HG03064 (cell line): ENCODE data around the gene PRKN.
"Not testable (repeated sequence)": the region's sequence is repeated elsewhere in the genome, so short reads cannot be mapped to it uniquely, and the experiment has no call there.

Experiments used
- ATAC-seq: cut with Tn5 transposase; IDR thresholded peaks from one replicate; pipeline ENCODE4 v1.9.1; 2021; ENCODE audit warnings: low read depth; ENCODE audit not compliant: unreplicated experiment

PRKN gene

DNA sequence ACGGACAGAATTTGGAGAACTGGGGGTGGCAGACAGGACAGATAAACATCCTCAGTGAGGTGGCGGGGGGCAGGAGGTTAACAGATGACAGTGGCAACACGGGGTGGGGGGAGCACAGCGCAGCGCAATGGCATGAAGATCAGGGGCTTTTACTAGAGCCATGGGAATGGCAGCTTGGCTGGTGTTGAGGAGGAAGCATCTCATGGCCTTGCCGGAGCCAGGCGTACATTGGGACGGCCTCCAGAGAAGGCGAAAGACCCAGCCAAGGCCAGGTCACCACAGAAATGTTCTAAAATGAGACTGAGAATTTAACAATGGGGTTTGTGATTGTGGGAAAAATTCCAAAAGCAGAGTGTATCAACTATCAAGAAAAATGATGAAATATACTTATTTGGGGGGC, 173.0 kb downstream of the PRKN start:
- ATAC-seq = no peak

DNA sequence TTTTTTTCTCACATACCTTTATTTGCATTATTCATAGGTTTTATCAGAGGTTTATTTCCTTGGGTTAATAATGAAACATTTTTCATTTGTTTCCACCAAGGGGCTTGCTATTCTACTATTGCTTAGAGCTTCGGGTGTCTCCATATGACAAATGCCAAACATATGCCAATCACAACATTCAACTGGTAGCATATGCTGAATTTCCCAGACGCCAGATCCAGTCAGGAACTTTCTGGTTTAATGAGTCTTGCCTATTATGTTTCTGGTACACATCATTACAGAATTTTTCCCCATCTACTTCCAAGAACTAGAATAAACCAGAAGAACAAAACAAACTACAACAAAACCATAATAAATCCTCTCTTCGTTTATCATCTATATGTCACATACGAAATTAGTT, 180.7 kb downstream of the PRKN start:
- ATAC-seq = no peak

DNA sequence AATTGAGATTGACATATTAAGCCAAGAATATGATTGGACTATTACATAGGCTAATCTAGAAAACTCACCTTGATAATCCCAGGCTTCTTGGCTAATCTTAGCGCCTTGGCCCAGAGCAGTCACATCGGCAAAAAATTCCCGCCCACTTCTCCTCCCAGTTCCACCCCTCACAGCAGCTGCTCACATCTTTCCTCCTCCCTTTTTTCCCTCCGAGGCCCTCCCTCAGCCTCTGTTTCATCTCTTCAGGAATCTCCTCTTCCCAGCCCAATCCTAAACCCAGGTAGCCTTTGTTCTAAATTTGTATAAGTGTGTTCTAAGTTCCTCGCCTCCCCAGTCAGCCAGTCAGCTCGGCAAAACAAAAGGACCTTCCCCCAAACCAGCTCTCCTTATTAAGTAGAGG, 184.3 kb downstream of the PRKN start:
- ATAC-seq = no peak

DNA sequence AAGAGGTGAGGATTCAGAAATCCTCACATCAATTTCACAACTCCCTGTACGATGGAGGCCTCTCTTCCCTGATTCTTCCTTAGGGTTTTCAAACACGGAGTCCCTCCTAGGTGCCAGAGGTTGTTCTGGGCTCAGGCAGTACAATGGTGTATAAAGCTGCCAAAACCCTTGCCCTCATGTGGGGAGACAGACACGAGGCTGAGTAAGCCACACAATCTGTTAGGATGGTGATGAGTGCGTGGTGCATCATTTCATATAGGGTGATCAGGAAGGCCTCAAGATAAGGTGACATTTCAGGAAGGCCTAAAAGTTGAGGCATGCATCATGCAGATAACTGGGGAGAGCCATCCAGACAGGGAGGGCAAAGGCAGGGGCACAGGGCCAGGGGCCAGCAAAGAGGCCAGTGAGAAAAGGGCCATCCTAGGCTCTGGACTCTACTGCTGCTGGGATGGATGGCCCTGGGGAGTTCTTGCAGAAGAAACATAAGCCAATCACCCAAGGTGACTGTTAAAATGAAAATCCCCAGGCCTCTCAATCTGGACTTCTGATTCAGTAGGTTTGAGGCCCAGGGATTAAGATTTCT, 186.5 kb downstream of the PRKN start:
- ATAC-seq = no peak

DNA sequence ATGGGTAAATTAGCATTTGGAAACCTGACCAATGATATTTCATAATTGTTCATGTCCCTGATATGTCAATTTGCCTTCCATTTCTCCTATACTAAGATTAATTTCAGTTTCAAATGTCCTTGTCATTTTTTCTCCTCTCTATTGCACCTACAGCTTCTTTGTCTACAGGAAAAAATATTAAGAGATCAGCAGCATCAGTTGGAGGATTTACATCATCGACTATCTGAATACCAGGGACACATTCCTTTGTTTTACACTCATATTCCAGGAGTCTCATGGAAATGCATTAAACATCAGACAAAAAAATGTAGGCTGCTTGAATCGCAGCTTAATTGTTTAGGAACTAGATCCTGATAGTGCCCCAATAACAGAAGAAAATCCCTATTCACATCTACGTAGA, 188.2 kb downstream of the PRKN start:
- no peak for ATAC-seq

DNA sequence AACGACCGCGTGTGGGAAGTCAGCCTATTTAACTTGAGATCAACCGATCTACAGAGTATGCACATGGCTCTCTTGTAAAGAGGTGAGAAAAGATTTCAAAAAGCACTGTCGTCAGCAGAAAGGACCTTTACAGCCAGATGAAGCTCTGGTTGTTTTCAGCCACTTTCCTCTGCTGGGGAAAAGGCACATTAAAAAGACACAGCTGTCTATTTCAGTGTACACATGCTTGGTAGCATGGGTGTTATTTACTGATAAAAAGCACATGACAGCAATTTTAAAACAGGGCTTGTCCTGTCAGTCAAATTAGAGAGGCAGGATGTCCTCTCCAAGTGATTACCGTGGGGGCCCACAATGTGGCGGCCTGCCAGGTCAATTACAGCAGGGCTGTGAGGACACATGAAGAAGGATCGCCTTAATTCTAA, 188.9 kb downstream of the PRKN start:
- no peak for ATAC-seq

DNA sequence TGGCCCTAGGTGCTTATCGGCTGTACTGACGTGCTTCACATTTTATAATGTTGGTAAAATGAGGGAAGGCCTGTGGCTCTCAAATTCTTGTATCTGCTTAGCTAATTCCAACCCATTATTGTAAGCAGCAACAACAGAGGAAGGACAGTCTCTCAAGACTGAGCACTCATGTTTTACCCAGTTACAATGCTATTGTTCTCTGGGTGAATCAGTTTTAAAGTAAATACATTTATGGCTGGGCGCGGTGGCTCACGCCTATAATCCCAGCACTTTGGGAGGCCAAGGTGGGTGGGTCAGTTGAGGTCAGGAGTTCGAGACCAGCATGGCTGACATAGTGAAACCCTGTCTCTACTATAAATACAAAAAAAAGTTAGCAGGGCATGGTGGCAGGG, 194.6 kb downstream of the PRKN start:
- no peak for ATAC-seq

DNA sequence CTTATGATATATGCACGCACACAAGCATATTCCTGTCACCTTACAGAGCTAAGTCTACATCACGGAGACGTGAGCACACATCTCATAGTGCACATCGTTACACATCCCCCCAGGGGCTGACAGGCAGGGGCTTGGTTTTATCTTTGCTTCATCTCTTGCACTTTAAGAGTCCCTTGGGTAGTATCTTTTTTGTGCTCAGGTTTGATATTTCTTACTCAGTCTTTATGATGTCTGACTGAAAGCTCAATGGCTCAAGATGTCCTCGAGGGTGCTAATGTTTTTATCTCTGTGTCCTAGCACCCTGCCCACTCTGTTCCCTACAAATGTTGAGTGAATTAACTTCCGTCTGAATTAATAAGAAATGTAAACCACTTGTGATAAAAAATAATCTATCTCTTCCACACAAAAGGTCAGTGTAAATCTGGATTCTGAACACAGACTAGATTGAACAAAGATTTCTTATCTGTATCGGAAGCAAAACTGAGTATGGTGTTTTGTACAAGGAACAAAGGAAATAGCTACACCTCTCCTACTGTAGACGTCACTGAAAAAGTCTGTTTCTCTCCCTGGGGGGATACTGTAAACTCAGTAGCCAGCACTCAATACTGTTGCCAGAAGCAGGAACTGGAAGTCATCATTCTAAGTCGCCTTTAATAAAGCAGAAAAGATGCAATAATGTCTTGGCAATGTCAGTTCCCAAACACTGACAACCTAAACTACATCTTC, 195.1 kb downstream of the PRKN start:
- no peak for ATAC-seq

DNA sequence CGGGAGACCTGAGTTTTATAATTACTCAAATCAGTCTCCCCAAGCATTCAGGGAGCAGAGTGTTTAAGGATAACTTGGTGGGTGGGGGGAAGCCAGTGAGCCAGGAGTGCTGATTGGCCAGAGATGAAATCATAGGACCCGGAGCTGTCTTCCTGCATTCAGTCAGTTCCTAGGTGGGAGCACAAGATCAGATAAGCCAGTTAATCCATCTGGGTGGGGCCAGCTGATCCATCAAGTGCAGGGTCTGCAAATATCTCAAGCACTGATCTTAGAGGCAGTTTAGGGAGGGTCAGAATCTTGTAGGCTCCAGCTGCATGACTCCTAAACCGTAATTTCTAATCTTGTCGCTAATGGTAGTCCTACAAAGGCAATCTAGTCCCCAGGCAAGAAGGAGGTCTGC, 196.2 kb downstream of the PRKN start:
- not testable (repeated sequence) for ATAC-seq

DNA sequence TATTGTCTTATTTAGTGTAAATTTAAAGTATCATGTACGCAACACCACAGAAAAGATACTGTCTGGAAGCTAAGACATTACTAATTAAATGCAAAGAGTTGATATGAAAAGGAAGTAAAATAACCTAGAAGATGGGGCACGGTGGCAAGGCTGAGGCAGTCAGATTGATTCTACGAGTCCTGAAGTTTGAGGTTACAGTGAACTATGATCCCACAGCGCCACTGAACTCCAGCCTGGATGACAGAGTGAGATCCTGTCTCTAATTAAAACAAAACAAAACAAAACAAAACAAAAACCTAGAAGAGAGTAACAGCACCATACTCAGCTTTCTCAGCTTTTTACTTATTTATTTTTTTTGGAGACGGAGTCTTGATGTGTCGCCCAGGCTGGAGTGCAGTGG, 199.0 kb downstream of the PRKN start:
- no peak for ATAC-seq

DNA sequence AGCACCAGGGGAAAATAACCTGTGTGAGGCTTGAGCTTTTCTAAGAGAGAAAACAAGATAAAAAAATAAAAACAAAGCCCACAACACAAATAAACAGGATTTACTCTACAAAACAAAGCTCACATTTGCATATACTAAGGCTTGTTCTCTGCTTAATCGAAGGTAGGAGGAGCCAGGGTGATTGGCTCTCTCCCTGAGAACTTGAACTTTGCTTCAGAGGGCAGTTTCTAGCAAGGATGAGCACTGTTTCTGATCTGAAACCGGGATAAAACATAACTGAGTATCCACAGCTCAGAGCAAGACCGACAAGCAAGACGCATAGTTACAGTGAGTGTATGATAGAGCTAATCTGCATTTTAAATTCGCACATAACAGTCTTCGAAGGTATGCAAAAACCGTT, 200.6 kb downstream of the PRKN start:
- no peak for ATAC-seq

DNA sequence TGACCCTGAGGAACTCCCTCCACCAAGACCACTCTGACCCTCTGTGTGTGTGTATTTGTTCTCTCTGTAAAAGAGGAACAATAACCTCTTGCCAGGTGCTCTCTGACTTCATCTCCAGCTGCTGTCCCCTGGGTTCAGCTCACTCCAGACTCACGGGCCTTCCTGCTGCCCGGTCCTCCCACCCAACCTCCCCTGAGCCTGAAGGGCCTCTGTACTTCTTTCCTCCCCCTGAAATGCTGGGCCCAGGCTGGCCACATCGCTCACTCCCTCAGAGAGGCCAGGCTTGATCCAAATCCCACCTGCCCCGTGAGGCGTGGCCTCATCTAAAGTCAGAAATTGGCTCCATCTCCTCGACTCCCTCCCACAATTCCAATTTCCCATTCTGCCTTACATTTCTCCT, 202.4 kb downstream of the PRKN start:
- ATAC-seq = no peak

DNA sequence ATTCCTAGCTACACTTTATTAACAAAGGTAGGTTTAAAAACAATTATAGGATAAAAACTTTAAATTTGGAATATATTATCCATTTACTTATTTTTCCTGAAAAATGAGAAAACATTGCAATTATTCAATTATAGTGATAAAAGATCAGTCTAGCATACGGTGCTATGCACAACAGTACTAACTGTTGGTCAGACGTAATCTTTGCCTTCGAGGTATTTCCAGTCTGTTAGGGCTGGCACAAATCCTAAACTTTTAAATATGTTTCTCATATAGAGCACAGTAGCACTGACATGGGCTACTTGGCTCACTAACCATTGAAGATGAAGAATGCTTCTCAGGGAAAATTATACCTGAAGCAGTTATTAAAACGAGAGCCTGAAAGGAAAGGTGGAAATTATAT, 214.8 kb downstream of the PRKN start:
- no peak for ATAC-seq

DNA sequence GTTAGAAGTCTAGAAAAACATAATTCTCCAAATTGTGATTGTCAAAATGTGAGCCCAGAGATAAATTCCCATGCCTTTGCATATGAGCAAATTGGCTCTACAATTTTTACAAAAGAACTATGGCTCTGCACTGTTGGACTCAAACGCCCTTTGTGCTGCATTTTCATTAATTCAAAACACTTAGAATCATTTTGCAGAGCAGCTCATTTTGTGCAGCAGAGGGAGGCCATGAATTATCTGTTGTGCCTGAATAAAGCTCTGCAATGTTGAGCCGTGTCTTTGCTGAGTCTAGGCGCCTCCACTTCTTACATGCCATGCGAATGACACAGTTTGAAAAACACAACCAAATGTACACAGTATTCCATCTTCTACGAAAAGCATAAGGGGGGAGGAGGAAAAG, 230.2 kb downstream of the PRKN start:
- ATAC-seq = no peak

DNA sequence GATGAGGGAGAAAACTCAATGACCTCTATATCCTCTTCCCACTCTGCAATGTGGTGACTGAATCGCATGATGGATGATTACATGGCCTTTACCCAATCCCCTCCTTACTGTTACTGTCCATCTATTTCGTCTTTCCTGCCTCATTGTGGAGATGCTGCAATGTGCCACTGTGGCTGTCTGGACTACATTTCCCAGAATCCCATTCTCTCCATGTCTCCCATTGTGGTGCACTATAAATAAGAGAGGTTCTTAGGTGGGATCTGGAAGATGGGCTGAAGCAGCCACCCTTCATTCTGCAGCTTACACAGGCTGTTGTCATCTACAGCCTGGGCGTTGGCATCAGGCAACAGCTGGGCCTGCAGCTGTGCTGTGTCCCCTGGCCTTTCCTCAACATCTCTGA, 233.6 kb downstream of the PRKN start:
- no peak for ATAC-seq

DNA sequence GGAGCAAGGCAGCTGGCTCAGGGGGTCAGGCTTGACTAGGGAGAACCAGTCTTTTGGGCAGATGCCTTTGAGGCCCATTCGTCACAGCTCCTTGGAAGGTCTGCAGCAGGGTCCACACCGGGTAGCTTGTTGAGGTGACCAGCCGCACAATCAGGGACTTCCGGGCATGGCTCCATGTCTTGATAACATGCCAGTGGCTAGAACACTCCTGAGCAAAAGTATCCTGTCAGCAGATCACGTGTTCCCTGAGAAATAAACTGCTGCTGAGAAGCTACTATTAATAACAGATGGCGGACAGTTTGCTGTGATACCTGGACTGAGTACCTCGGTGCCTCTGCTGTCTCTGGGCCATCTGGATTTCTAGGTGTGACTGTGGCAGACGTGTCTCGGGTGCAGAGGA, 235.9 kb downstream of the PRKN start:
- no peak for ATAC-seq

DNA sequence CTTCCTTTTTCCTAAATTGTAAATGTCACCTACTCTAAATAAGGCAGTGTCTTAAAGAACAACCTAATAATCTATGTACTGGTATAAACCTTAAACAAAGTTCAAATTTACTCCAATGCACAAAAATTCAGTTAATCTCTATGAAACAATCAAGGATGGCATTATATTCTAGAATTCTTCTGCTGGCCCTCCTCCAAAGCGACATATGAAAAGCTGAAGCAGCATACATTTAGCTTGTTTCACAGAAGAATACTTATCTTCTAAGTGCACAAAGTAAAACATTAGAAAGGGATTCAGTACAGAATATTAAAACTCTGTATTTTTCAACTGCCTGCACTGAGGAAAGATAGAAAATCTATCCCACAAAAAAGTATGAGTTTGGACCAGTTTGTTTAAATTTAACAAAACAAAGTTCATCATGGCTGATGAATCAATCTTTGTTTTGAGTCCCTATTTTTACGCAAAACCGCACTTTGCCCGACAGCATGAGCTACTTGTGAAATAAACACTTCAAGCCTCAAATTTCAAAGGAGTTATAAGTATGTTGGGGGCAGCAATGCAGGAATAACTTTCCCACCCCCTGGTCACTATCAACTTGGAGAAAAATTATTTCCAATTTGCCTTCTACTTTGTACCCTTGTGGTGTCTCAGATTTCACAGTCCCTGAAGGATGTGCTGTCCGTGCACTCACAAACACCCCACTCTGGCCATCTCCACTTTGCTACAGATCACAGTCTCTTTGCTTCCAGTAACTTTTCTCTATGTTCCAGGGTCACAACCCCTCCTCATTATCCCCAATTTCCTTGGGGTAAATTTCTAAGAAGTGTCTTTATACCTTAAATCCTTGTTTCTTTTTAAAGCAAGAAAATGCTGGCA, 238.2 kb downstream of the PRKN start:
- ATAC-seq = no peak

DNA sequence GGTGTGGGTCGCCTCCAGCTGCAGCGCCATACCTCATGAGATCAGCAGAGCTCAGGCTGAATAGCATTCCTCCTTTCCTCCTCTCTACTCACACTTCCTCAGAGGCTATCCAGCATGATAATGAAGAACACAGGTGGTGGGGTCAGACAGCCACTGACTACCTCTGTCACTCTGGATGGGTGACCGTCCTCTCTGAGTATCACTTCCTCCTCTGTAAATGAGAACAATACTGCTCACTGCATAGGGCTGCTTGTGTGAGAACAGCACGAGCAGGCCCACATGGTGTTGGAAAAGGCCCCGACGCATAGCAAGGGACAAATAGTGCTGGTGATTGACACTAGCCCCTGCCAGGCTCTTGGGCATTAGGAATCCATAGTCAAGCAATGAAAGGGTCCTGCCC, 239.1 kb downstream of the PRKN start:
- ATAC-seq = no peak

DNA sequence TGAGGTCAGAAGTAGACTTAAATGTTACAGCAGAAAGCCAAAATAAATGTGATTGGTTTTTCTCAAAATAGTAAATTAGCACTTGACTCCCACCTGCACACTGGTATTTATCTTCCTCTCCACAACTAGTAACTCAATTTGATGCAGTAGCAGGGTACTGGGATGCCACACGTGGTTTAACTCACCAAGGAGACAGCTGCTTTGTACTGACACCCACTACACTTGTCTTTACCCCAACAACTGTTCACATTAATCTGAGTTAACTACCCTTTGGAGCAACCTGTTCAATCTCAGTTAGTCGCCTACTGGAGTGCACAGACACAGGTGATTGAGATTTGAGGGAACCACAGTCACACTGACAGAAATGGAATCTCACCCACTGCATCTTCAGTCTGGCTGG, 242.1 kb downstream of the PRKN start:
- ATAC-seq = no peak

DNA sequence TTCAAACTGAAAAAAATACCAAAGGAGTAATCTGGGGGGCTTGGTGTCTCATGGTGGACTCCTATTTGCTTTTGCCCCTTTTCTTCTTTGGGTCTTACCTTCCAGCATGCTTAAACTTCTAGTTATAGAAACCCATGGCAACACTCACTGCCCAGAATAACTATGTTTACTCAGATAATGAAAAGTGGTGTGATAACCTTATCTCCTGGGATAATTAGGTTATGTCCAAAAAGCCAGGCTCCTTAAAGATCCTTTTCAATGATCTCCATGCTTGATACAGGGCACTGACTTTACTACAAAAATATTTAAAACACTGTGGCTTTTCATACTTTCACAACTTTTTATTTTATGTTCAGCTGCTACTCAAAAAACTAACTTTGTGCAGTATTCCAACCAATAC, 245.6 kb downstream of the PRKN start:
- ATAC-seq = no peak

DNA sequence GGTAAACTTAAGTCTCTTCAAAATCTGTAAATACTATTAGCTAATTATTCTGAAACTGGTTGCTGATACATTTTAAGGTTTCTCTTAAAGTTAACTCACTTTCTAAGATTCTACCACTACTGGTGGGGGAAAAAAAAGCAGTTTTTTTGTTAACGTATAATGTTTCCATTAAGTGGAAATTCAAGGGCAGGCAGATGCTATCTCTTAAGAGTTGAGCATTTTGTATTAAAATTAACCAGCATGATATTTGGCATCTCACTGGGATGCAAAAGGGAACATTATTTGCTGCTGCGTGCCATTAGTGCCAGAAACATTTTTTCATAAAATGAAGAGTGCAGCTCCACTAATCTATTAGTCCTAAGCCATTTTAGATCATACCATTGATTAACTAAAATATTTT, 246.2 kb downstream of the PRKN start:
- ATAC-seq = no peak

DNA sequence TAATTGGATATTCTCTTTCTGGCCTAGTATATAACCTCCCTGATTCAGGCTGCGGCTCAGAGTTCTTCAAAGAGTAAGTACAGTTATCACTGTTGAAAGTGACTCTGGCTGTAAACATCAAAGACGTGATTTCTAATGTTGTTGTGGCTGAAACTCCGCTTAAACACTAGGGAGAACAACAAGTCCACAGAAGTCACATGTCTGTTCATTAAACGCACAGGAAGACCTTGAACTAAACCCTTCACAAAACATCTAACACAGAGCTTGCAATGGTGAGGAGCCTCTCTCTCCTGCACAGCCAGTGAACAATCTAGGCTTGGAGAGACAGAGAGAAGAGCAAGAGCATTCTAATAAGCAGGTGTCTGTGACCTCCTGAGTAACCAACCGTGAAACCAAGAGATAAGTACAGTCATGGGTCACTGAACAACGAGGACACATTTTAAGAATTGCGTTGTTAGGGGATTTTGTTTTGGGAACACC, 249.3 kb downstream of the PRKN start:
- ATAC-seq = no peak
